ENCODE measurements around the gene EDIL3. TPM values are rescaled to one million over a fixed set of nuclear protein-coding genes. Genes with fewer than 3 reads are reported as not detected.

EDIL3 gene
- total RNA-seq, 2 experiments from 2014 or later: not detected

DNA sequence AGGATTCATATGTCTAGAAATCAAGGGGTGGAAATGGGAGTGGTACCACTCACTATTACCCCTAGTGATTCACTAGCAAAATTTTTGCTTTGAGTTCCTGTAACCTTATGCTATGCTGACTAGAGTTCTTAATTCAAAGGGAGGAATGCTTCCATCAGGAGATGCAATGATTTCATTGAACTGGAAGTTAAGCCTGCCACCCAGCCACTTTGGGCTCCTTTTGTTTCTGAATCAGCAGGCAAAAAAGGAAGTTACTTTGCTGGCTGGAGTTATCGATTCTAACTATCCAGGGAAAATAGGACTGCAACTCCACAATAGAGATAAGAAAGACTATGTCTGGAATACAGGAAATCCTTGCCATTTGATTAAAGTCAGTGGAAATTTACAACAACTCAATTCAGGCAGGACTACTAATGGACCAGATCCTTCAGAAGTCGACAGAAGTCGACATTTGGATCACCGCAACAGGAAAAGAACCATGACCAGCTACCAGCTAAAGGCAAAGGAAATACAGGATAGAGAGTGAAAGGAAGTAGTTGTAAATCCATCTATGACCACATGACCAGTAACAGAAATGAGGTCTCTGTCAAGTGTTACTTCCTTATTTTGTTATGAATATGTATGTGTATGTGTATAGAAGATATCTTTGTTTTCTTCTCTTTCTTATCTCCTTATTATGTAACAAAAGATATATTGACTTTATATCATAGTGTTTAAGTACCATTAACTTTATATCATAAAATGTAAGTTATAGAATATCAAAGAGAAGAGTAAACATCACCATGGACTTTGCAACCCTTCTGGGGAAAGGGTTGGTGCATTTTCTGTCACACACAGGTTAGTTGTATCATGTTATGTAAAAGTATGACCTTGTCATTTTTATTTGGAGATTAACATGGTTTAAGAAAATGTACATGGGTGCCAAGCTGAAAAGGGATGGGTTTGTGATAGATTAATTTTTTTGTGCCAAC lies 465.3 kb downstream of the EDIL3 start:
- Histone ChIP-seq H2AFZ (ENCODE audit: low read length) (0 out of 2 replicates have a peak overlapping the region, but pooled peaks have one; percentile 36), H3K79me2 (ENCODE audit: insufficient read depth, low read depth, low read length) (no peaks in the 10 kb centered on the region), H3K4me3 (ENCODE audit: low read depth, low read length, poor library complexity, severe bottlenecking) (no peak overlapping the region), H3K27ac (ENCODE audit: low read depth, low read length, poor library complexity, severe bottlenecking) (no peak overlapping the region), H3K9me2 (ENCODE audit: insufficient read depth, low read length) (no peaks in the 10 kb centered on the region), H3K36me3 (ENCODE audit: insufficient read depth, low read length) (no peaks in the 10 kb centered on the region), H3K4me1 (ENCODE audit: insufficient read depth, low read length, poor library complexity, severe bottlenecking) (no peaks in the 10 kb centered on the region), H4K20me1 (ENCODE audit: insufficient read depth, low read length) (no peaks in the 10 kb centered on the region), H3K4me2 (ENCODE audit: low read length) (no peak overlapping the region), H3K9me3 (ENCODE audit: low read length) (no peaks in the 10 kb centered on the region)
- BruUV-seq (replicated peaks): no TSS peak
- TF ChIP-seq, protein P1, sequence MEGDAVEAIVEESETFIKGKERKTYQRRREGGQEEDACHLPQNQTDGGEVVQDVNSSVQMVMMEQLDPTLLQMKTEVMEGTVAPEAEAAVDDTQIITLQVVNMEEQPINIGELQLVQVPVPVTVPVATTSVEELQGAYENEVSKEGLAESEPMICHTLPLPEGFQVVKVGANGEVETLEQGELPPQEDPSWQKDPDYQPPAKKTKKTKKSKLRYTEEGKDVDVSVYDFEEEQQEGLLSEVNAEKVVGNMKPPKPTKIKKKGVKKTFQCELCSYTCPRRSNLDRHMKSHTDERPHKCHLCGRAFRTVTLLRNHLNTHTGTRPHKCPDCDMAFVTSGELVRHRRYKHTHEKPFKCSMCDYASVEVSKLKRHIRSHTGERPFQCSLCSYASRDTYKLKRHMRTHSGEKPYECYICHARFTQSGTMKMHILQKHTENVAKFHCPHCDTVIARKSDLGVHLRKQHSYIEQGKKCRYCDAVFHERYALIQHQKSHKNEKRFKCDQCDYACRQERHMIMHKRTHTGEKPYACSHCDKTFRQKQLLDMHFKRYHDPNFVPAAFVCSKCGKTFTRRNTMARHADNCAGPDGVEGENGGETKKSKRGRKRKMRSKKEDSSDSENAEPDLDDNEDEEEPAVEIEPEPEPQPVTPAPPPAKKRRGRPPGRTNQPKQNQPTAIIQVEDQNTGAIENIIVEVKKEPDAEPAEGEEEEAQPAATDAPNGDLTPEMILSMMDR (conservative IDR thresholded peaks at IDR 0.05; ENCODE audit: low read length): no peak
- no peak for TF ChIP-seq EZH2phosphoT487 (IDR thresholded peaks at IDR 0.05; ENCODE audit: borderline replicate concordance, low read depth, low read length)
- intact Hi-C loops (cut with micrococcal nuclease; ENCODE audit: unreplicated experiment): no loop called here
- ChIA-PET POLR2A (no interaction called here), CTCF (ENCODE audit: unreplicated experiment) (no interaction called here)
- no peak for DNase-seq (ENCODE audit: low spot score)

GRCh38 chr5:83917261-83917908 lies 467.3 kb downstream of the EDIL3 start:
- DNase-seq (ENCODE audit: low spot score): no peak
- no peaks in the 10 kb centered on the region for H3K9me2 ChIP-seq (ENCODE audit: insufficient read depth, low read length)
- POLR2A ChIA-PET: interaction anchor here (0.5 kb wide), 1 partner anchor 1364 kb away, joined by 3 read pairs; no protein-coding TSS in a partner anchor
- CTCF ChIA-PET (ENCODE audit: unreplicated experiment): no interaction called here
- H3K4me1 ChIP-seq (ENCODE audit: insufficient read depth, low read length, poor library complexity, severe bottlenecking): no peaks in the 10 kb centered on the region
- no peak overlapping the region for H3K4me3 ChIP-seq (ENCODE audit: low read depth, low read length, poor library complexity, severe bottlenecking)
- intact Hi-C loops (cut with micrococcal nuclease; ENCODE audit: unreplicated experiment): no loop called here
- TF ChIP-seq EZH2phosphoT487 (IDR thresholded peaks at IDR 0.05; ENCODE audit: borderline replicate concordance, low read depth, low read length): no peak
- TF ChIP-seq, protein P1 (conservative IDR thresholded peaks at IDR 0.05; ENCODE audit: low read length): no peak
- no TSS peak for BruUV-seq (replicated peaks)
- no peaks in the 10 kb centered on the region for H4K20me1 ChIP-seq (ENCODE audit: insufficient read depth, low read length)
- H3K79me2 ChIP-seq (ENCODE audit: insufficient read depth, low read depth, low read length): no peaks in the 10 kb centered on the region
- no peak overlapping the region for H2AFZ ChIP-seq (ENCODE audit: low read length)
- H3K36me3 ChIP-seq (ENCODE audit: insufficient read depth, low read length): no peaks in the 10 kb centered on the region
- H3K27ac ChIP-seq (ENCODE audit: low read depth, low read length, poor library complexity, severe bottlenecking): no peak overlapping the region
- no peaks in the 10 kb centered on the region for H3K9me3 ChIP-seq (ENCODE audit: low read length)
- H3K4me2 ChIP-seq (ENCODE audit: low read length): no peak overlapping the region
